ENCODE results near the gene GHRL. TPM values are rescaled to one million over a fixed set of nuclear protein-coding genes. Genes with fewer than 3 reads are reported as not detected.

The GHRL gene
- total and polyA plus RNA-seq, 12 donors = 0.12 to 1.0 (median 0.81) TPM; not detected in 3

DNA sequence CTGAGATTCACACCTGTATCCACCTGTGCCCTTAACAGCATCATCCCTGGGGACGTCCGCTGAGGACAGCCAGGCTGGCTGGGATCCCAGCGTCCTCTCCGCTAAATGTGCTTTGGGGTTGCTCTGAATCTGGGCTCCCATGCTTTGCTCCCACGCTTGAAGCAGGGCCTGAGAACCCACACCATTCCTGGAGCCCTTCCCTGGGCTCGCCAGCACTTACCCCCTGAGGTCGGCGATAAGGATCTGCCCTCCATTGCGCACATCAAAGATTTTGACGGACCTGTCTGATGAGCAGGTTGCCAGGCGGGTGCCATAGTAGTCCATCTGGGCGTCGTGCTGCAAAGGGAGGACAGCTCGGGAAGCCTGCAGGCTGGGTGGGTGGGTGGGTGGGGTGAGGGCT, 22.4 kb upstream of the GHRL start:
- no peaks in the 10 kb centered on the region for H3K27me3 ChIP-seq
- H3K27ac ChIP-seq = no peak overlapping the region
- DNase-seq (no peak), ATAC-seq (no peak)
- intact Hi-C loops (cut with DNase I) = no loop called here
- H3K4me3 ChIP-seq = no peak overlapping the region
- no peaks in the 10 kb centered on the region for H3K9me3 ChIP-seq
- peaks cover 0 to 33% (median 17%) of the 10 kb centered on the region in 9 donors for H3K4me1 ChIP-seq
- 94 to 96% methylated on average over 14 of the region's 14 CpGs for WGBS, 2 donors
- TF ChIP-seq, protein P1, sequence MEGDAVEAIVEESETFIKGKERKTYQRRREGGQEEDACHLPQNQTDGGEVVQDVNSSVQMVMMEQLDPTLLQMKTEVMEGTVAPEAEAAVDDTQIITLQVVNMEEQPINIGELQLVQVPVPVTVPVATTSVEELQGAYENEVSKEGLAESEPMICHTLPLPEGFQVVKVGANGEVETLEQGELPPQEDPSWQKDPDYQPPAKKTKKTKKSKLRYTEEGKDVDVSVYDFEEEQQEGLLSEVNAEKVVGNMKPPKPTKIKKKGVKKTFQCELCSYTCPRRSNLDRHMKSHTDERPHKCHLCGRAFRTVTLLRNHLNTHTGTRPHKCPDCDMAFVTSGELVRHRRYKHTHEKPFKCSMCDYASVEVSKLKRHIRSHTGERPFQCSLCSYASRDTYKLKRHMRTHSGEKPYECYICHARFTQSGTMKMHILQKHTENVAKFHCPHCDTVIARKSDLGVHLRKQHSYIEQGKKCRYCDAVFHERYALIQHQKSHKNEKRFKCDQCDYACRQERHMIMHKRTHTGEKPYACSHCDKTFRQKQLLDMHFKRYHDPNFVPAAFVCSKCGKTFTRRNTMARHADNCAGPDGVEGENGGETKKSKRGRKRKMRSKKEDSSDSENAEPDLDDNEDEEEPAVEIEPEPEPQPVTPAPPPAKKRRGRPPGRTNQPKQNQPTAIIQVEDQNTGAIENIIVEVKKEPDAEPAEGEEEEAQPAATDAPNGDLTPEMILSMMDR (IDR thresholded peaks at IDR 0.05) = no peak
- peaks cover 0 to 91% (median 37%) of the 10 kb centered on the region in 9 donors for H3K36me3 ChIP-seq

DNA sequence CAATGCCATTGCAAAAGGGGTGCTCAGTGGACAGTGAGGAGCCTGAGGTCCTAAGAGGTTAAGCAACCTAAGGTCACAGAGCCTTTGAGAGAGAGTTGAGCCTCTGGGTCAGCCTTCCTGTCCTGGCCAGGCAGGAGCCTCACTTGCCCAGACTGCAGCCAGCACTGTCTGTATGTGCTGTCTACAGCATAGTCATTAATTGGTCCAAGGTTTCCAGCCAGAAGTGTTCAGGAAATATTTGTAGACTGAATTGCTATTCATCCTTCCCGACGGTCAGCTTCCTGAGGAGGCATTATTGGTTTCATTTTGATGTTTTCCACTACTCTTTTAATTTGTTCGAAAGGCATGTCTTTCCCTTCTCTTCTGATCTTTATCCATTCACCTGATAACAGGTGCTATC, 20.1 kb upstream of the GHRL start:
- Histone ChIP-seq H3K27me3 (no peaks in the 10 kb centered on the region), H3K9me3 (no peaks in the 10 kb centered on the region), H3K4me1 (peaks cover 0 to 27% (median 6%) of the 10 kb centered on the region in 9 donors), H3K4me3 (no peak overlapping the region), H3K27ac (peak overlapping the region in 1 of 10 donors; percentile 13), H3K36me3 (peaks cover 0 to 100% (median 37%) of the 10 kb centered on the region in 9 donors)
- ATAC-seq (peak in 1 of 8 donors; percentile 16), DNase-seq (no peak)
- TF ChIP-seq, protein P1 (IDR thresholded peaks at IDR 0.05) = no peak
- intact Hi-C loops (cut with DNase I) = no loop called here
- 67 to 76% methylated on average over 3 of the region's 3 CpGs for WGBS, 2 donors

DNA sequence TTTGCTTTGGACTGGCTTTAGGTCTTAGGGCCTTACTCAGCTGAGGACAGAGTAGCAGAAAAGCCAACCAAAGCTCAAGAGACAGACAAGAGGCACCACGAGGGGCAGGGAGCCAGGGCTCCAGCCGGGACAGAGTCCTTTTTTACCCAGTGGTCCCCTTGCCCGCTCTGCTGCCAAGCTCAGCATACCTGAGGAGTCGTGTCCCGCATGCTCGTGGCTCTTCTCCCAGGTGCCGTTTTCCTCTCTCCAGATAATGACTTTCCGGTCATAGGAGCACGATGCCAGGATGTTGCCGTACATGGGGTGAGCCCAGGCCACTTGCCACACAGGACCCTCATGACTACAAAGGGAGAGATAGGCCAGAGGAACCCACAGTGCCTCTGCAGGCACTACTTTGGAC, 19.6 kb upstream of the GHRL start:
- H3K4me1 ChIP-seq = peaks cover 0 to 27% (median 6%) of the 10 kb centered on the region in 9 donors
- H3K36me3 ChIP-seq = peaks cover 0 to 100% (median 37%) of the 10 kb centered on the region in 9 donors
- TF ChIP-seq, protein P1 (IDR thresholded peaks at IDR 0.05) = no peak
- H3K9me3 ChIP-seq = no peaks in the 10 kb centered on the region
- ATAC-seq (peak in 3 of 8 donors; percentile 7 to 28 (median 12)), DNase-seq (no peak)
- WGBS, 2 donors = 56 to 58% methylated on average over 10 of the region's 10 CpGs
- H3K27ac ChIP-seq = no peak overlapping the region
- H3K4me3 ChIP-seq = no peak overlapping the region
- no peaks in the 10 kb centered on the region for H3K27me3 ChIP-seq
- intact Hi-C loops (cut with DNase I) = no loop called here

DNA sequence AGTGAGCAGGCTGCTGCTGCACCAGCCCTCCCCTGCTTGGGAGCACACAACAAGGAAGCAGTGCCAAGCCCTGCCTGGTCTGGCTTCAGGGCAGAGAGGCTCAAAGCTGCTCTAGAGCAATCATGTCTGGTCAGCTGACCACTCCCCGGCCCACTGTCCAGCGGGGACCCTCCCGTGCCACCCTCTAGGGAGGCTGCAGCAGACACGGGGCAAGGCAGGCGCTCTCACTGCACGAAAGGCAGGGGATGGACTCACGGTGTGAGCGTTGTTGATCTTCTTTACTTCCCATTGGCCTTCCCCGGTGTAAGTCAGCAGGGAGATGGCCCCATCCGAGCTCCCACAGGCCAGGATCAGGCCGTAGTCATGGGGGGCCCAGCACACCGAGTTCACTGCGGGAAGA, 19.0 kb upstream of the GHRL start:
- Histone ChIP-seq H3K9me3 (no peaks in the 10 kb centered on the region), H3K36me3 (peaks cover 0 to 100% (median 39%) of the 10 kb centered on the region in 9 donors), H3K4me3 (no peak overlapping the region), H3K4me1 (peaks cover 0 to 27% (median 6%) of the 10 kb centered on the region in 9 donors), H3K27me3 (no peaks in the 10 kb centered on the region), H3K27ac (no peak overlapping the region)
- TF ChIP-seq, protein P1 (IDR thresholded peaks at IDR 0.05) = no peak
- 88 to 93% methylated on average over 13 of the region's 13 CpGs for WGBS, 2 donors
- DNase-seq (no peak), ATAC-seq (peak in 3 of 8 donors; percentile 32 to 36 (median 35))
- intact Hi-C loops (cut with DNase I) = no loop called here

Data from heart right ventricle (tissue), 16 donors.